ENCODE measurements around the gene PTPRT.

DNA sequence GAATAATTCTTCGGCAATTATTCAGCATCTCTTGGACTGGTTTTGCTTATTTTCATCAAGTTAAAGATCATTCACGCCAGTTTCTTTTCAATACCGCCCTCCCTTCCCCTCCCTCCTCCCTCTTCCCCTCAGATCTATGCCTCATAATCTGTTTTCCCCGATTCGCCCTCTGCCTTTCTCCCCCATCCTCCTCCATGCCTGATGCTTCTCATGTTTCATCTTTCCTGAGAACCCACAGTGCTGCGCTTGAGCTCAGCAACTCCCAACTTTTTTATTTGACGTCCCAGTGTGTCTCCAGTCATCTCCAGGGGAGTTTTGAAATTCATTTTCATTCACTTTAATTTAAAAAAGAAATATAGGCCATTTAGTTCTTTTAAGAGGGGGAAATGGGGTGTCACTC, 142.7 kb downstream of the PTPRT start:
- no peak for TF ChIP-seq RAD21 (IDR thresholded peaks at IDR 0.05; ENCODE audit: low read depth)
- no peak for TF ChIP-seq TCF12 (IDR thresholded peaks at IDR 0.05; ENCODE audit: low read depth)
- TF ChIP-seq FOXM1 (IDR thresholded peaks at IDR 0.05; ENCODE audit: borderline replicate concordance, low read depth), result no peak

All from Ishikawa (cell line).